Neural progenitor cell (in vitro differentiated cells): Measurements from ENCODE around the gene LRBA. TPM values are rescaled to one million over a fixed set of nuclear protein-coding genes. Genes with fewer than 3 reads are reported as not detected.

ENCODE experiments used
- DNase-seq: peaks from one replicate; pipeline ENCODE4 v3.0.0-alpha.2; 2016; ENCODE audit warnings: low spot score
- H2AFZ ChIP-seq: fragments of 200-600 bp; sonication (generic); replicated peaks from 2 replicates; pipeline ENCODE4 v1.6.1; 2016; ENCODE audit warnings: antibody characterized with exemption
- H3F3A ChIP-seq: fragments of 200-600 bp; sonication (generic); 2 replicates; pipeline ENCODE4 v1.6.1; 2016; ENCODE audit warnings: antibody characterized with exemption, low read depth
- H3K27ac ChIP-seq: fragments of 200-600 bp; sonication (generic); 2 replicates; pipeline ENCODE4 v1.5.1; 2016; ENCODE audit warnings: mild to moderate bottlenecking
- H3K27me3 ChIP-seq: fragments of 200-600 bp; sonication (generic); 2 replicates; pipeline ENCODE4 v1.6.1; 2016; ENCODE audit warnings: mild to moderate bottlenecking, moderate library complexity
- H3K36me3 ChIP-seq: fragments of 200-600 bp; sonication (generic); 2 replicates; pipeline ENCODE4 v1.5.1; 2016
- H3K4me1 ChIP-seq: fragments of 200-600 bp; sonication (generic); 2 replicates; pipeline ENCODE4 v1.6.1; 2016; ENCODE audit warnings: mixed run types
- H3K4me2 ChIP-seq: fragments of 200-600 bp; sonication (generic); 2 replicates; pipeline ENCODE4 v1.6.1; 2016
- H3K4me3 ChIP-seq: fragments of 200-600 bp; sonication (generic); 2 replicates; pipeline ENCODE4 v1.5.1; 2016
- H3K79me2 ChIP-seq: fragments of 200-600 bp; sonication (generic); 2 replicates; pipeline ENCODE4 v1.6.1; 2016; ENCODE audit warnings: low read depth
- H3K9ac ChIP-seq: fragments of 200-600 bp; sonication (generic); 2 replicates; pipeline ENCODE4 v1.6.1; 2016
- H3K9me3 ChIP-seq: fragments of 200-600 bp; sonication (generic); 2 replicates; pipeline ENCODE4 v1.5.1; 2016; ENCODE audit warnings: low read depth
- H4K20me1 ChIP-seq: fragments of 200-600 bp; sonication (generic); 2 replicates; pipeline ENCODE4 v1.6.1; 2016; ENCODE audit warnings: low read depth
- H3K27ac Mint-ChIP-seq: 3 replicates; pipeline ENCODE4 v1.8.0; 2021; ENCODE audit warnings: mixed read lengths
- H3K27me3 Mint-ChIP-seq: 2 replicates; pipeline ENCODE4 v1.8.0; 2022; ENCODE audit warnings: low read depth, mild to moderate bottlenecking, inconsistent platforms, moderate library complexity, mixed read lengths; ENCODE audit not compliant: insufficient read depth
- H3K36me3 Mint-ChIP-seq: 3 replicates; pipeline ENCODE4 v1.8.0; 2021; ENCODE audit warnings: mixed read lengths
- H3K4me1 Mint-ChIP-seq: 3 replicates; pipeline ENCODE4 v1.8.0; 2021; ENCODE audit warnings: mixed read lengths
- H3K4me3 Mint-ChIP-seq: 3 replicates; pipeline ENCODE4 v1.8.0; 2021; ENCODE audit warnings: mild to moderate bottlenecking, moderate library complexity, mixed read lengths
- H3K9me3 Mint-ChIP-seq: 3 replicates; pipeline ENCODE4 v1.8.0; 2020; ENCODE audit warnings: mixed read lengths
- EZH2 ChIP-seq: fragments of 200-600 bp; sonication (generic); IDR thresholded peaks from 2 replicates; pipeline ENCODE4 v1.6.1; 2017; ENCODE audit warnings: antibody characterized with exemption, mild to moderate bottlenecking, moderate library complexity
- EZH2phosphoT487 ChIP-seq: fragments of 200-600 bp; sonication (generic); IDR thresholded peaks from 2 replicates; pipeline ENCODE4 v1.6.1; 2017; ENCODE audit warnings: antibody characterized with exemption
- total RNA-seq: library from RNA; depleted of rRNA; stranded (reverse); fragments of >200 nt; gene quantifications from 2 replicates; pipeline ENCODE4 v1.2.3, GENCODE V29; 2015; ENCODE audit warnings: low replicate concordance
- TF ChIP-seq, protein P1 (sequence below): fragments of 200-600 bp; sonication (generic); IDR thresholded peaks from 2 replicates; pipeline ENCODE4 v1.5.1; 2017; ENCODE audit warnings: antibody characterized with exemption, mild to moderate bottlenecking

The LRBA gene
- total RNA-seq, 1 donor from 2014 or later = 111 TPM

DNA sequence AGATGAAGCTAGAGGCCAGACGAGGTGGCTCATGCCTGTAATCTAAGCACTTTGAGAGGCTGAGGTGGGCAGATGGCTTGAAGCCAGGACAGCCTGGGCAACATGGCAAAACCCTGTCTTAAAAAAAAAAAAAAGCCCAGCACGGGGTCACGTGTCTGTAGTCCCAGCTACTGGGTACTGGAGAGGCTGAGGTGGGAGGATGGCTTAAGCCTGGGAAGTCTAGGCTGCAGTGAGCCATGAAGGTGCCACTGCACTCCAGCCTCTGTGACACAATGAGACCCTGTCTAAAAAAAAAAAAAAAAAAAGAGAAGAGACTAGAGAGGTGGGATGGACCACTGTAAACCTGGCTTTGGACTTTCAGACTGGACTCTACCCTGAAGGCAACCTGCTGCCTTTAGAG lies 10.7 kb upstream of the LRBA start:
- Histone ChIP-seq H3K27me3 (no peaks in the 10 kb centered on the region), H3K4me2 (no peak overlapping the region), H3K79me2 (no peaks in the 10 kb centered on the region), H4K20me1 (no peaks in the 10 kb centered on the region), H3K36me3 (no peaks in the 10 kb centered on the region), H3F3A (no peaks in the 10 kb centered on the region), H3K9me3 (no peaks in the 10 kb centered on the region), H3K4me1 (no peaks in the 10 kb centered on the region), H3K4me3 (no peak overlapping the region), H3K9ac (no peak overlapping the region), H2AFZ (no peak overlapping the region), H3K27ac (no peak overlapping the region)
- no peak for DNase-seq
- TF ChIP-seq EZH2phosphoT487 (no peak), EZH2 (no peak)
- TF ChIP-seq, protein P1, sequence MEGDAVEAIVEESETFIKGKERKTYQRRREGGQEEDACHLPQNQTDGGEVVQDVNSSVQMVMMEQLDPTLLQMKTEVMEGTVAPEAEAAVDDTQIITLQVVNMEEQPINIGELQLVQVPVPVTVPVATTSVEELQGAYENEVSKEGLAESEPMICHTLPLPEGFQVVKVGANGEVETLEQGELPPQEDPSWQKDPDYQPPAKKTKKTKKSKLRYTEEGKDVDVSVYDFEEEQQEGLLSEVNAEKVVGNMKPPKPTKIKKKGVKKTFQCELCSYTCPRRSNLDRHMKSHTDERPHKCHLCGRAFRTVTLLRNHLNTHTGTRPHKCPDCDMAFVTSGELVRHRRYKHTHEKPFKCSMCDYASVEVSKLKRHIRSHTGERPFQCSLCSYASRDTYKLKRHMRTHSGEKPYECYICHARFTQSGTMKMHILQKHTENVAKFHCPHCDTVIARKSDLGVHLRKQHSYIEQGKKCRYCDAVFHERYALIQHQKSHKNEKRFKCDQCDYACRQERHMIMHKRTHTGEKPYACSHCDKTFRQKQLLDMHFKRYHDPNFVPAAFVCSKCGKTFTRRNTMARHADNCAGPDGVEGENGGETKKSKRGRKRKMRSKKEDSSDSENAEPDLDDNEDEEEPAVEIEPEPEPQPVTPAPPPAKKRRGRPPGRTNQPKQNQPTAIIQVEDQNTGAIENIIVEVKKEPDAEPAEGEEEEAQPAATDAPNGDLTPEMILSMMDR = no peak
- H3K36me3 Mint-ChIP-seq = no peaks in the 10 kb centered on the region
- no peaks in the 10 kb centered on the region for H3K27me3 Mint-ChIP-seq
- H3K4me1 Mint-ChIP-seq = no peaks in the 10 kb centered on the region
- H3K9me3 Mint-ChIP-seq = no peaks in the 10 kb centered on the region
- H3K4me3 Mint-ChIP-seq = no peak overlapping the region
- H3K27ac Mint-ChIP-seq = no peak overlapping the region

DNA sequence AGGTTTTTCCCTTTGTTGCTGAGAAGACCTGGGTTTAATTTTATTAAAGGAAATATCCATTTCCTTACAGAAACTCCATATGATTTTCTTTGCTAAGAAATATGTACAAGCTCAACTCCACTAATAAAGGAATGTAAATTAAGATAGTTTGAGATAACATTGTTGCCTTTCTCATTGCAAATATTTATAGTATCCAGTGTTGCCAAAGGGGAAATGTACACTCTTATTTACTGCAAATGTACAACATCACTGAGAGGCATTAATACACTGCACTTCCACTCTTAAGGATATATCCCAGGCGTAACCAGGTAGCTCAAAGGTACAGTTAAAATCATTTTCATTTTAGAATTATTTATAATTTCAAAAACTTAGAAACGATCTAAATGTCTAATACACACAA lies 7.5 kb upstream of the LRBA start:
- Histone ChIP-seq H3F3A (no peaks in the 10 kb centered on the region), H2AFZ (no peak overlapping the region), H4K20me1 (no peaks in the 10 kb centered on the region), H3K9ac (no peak overlapping the region), H3K4me3 (no peak overlapping the region), H3K27me3 (no peaks in the 10 kb centered on the region), H3K4me2 (no peak overlapping the region), H3K79me2 (no peaks in the 10 kb centered on the region), H3K4me1 (no peaks in the 10 kb centered on the region), H3K36me3 (no peaks in the 10 kb centered on the region), H3K9me3 (no peaks in the 10 kb centered on the region), H3K27ac (no peak overlapping the region)
- H3K4me3 Mint-ChIP-seq = no peak overlapping the region
- H3K27ac Mint-ChIP-seq = no peak overlapping the region
- H3K4me1 Mint-ChIP-seq = no peaks in the 10 kb centered on the region
- DNase-seq = no peak
- TF ChIP-seq EZH2phosphoT487 (no peak), EZH2 (no peak)
- TF ChIP-seq, protein P1 = no peak
- no peaks in the 10 kb centered on the region for H3K9me3 Mint-ChIP-seq
- H3K36me3 Mint-ChIP-seq = no peaks in the 10 kb centered on the region
- H3K27me3 Mint-ChIP-seq = no peaks in the 10 kb centered on the region

DNA sequence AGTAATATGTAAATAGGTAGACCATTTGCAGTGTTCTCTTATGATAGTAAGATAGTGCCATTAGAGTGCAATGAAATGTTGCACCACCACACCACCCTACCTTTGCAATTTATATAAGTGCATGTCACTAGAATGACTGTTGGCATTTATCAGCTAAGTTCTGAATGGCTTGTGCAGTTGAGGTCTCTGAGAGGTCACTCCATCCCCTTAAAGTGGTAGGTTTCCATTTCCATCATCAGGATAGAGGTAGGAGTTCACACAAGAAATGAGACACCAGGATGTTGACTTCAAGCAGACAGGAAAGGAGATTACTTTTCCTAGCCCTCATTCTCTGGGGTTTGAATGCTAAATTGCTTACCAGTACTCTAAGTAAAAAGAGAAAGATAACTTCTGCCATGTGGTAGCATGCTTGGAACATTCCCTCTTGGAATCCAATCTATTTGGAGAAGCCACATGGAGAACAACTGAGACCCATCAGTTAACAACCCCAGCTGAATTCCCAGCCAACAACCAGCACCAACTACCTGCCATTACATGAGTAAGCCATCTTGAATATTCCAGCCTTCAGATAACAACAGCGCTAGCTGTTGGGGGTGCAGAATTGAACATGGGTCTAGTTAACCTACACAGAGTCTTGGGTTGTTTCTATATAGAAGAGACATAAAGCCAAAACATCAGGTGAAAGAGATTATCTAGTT lies 6.7 kb upstream of the LRBA start:
- DNase-seq = no peak
- Histone ChIP-seq H3K4me1 (no peaks in the 10 kb centered on the region), H3K36me3 (no peaks in the 10 kb centered on the region), H3K9me3 (no peaks in the 10 kb centered on the region), H3K79me2 (no peaks in the 10 kb centered on the region), H3K9ac (no peak overlapping the region), H3K27me3 (no peaks in the 10 kb centered on the region), H2AFZ (no peak overlapping the region), H3F3A (peaks cover 3% of the 10 kb centered on the region), H3K4me2 (no peak overlapping the region), H3K27ac (no peak overlapping the region), H3K4me3 (no peak overlapping the region), H4K20me1 (no peaks in the 10 kb centered on the region)
- no peaks in the 10 kb centered on the region for H3K27me3 Mint-ChIP-seq
- TF ChIP-seq, protein P1 = no peak
- TF ChIP-seq EZH2phosphoT487 (no peak), EZH2 (no peak)
- no peak overlapping the region for H3K27ac Mint-ChIP-seq
- no peak overlapping the region for H3K4me3 Mint-ChIP-seq
- H3K9me3 Mint-ChIP-seq = no peaks in the 10 kb centered on the region
- no peaks in the 10 kb centered on the region for H3K36me3 Mint-ChIP-seq
- H3K4me1 Mint-ChIP-seq = no peaks in the 10 kb centered on the region
